Measurements from ENCODE around the gene NUDCD2.
"Not testable (repeated sequence)": the region's sequence is repeated elsewhere in the genome, so short reads cannot be mapped to it uniquely, and the experiment has no call there.

Gene NUDCD2

DNA sequence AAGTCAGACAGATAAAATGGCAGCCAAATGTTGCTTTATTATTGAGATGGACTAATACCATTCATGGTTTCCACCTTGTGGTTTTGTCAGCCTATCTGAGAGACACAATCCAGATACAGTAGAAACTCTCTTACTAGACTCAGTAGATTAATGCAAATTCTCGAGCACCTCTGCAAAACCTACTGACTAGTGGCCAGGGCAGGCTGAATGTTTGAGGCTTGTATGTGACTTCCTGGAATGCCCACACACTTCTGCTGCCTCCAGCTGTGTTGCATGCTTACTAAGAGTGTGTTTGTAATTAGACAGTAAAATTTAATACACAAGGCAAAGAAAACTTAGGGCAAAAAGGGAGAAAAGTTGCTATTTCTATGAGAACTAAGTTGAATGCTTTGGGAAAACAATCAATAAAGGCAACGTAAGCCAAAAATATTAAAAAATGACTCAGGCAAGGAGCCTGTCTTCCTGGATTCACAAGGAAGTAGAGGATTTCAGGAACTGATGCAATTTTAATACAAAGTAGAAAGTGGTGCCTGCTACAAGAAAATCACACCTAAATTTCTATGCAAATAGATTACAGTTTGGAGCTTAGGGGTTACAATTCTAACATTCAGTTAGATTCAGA lies 52.8 kb downstream of the NUDCD2 start:
- no peak overlapping the region for H3K4me3 ChIP-seq (ENCODE audit: low read depth, low read length)
- TF ChIP-seq, protein P1, sequence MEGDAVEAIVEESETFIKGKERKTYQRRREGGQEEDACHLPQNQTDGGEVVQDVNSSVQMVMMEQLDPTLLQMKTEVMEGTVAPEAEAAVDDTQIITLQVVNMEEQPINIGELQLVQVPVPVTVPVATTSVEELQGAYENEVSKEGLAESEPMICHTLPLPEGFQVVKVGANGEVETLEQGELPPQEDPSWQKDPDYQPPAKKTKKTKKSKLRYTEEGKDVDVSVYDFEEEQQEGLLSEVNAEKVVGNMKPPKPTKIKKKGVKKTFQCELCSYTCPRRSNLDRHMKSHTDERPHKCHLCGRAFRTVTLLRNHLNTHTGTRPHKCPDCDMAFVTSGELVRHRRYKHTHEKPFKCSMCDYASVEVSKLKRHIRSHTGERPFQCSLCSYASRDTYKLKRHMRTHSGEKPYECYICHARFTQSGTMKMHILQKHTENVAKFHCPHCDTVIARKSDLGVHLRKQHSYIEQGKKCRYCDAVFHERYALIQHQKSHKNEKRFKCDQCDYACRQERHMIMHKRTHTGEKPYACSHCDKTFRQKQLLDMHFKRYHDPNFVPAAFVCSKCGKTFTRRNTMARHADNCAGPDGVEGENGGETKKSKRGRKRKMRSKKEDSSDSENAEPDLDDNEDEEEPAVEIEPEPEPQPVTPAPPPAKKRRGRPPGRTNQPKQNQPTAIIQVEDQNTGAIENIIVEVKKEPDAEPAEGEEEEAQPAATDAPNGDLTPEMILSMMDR (IDR thresholded peaks at IDR 0.05; ENCODE audit: borderline replicate concordance, insufficient read depth, low read depth, low read length) = no peak

DNA sequence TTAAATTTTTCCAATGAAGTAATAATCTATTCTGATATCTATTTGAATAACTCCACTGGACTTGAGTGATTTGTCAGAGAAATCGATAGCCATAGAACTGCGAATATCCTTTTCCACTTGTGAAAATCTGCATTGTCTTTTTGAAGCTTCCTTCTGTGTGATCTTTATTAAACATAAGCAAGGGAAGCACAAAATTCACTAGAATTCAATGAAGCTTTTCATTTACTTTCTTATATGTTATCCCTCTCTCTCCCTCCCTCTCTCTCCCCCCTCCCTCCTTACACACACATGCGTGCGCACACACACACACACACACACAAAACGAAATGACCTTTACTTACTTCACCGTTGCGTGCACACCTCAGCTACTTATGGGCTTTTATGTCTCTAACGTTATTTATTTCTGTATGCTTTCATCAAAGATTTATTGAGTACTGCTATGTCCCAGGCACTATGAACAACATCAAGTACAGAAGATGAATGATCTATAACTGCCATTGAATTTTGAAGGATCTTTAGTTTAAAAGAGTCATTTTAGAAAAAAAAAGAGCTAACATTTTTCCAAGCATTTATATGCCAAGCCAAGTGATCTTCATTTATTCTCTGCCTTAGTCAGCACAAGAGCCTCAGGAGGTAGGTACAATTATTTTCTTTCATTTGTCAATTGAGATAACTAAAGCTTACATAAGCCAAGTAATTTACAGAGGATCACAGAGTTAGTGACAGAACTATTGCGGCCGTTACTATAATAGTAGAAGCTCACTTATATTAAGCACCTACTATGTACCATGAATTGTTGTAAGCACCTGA lies 55.3 kb downstream of the NUDCD2 start:
- TF ChIP-seq, protein P1 (IDR thresholded peaks at IDR 0.05; ENCODE audit: borderline replicate concordance, insufficient read depth, low read depth, low read length) = no peak
- H3K4me3 ChIP-seq (ENCODE audit: low read depth, low read length) = no peak overlapping the region

- TF ChIP-seq, protein P1 (IDR thresholded peaks at IDR 0.05; ENCODE audit: borderline replicate concordance, insufficient read depth, low read depth, low read length) = no peak
These were observed 57.9 kb downstream of the NUDCD2 start for GRCh38 chr5:163402007-163402406.

DNA sequence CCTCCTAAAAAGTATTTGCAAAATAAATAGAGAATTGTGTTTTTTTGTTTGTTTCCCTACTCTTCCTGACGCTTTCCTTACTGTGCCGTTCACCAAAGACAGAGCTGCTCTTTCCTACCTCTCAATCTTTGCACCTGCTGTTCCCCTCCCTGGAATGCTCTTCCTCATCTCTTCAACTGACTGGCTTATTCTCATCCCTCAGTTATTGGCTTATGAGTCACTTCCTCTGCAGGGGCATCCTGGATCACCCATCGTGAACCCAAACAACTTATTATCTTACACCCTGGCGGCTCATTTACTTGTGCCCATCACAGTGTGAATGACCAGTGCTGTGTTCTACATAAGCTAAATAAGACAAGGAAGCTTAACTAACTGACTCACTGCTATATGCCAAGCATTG lies 58.6 kb downstream of the NUDCD2 start:
- TF ChIP-seq, protein P1 (IDR thresholded peaks at IDR 0.05; ENCODE audit: borderline replicate concordance, insufficient read depth, low read depth, low read length) = no peak

More at GRCh38 chr5:163402007-163402406, 57.9 kb downstream of the NUDCD2 start:
- H3K4me3 ChIP-seq (ENCODE audit: low read depth, low read length) = no peak overlapping the region

DNA sequence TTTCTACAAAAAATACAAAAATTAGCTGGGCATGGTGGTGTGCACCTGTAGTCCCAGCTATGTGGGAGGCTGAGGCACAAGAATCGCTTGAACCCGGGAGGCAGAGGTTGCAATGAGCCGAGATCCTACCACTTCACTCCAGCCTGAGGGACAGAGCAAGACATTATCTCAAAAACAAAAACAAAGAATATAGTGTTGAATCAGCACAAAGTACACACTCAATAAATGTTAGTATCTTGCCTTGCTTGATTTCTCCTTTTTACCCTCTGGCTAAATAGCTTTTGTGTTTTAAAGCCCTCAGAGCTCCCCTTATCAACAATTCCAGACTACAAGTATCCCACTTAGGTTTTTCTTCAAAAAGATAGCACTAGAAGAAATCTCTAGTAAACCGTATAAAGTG lies 60.0 kb downstream of the NUDCD2 start:
- TF ChIP-seq, protein P1 (IDR thresholded peaks at IDR 0.05; ENCODE audit: borderline replicate concordance, insufficient read depth, low read depth, low read length) = no peak
- no peak overlapping the region for H3K4me3 ChIP-seq (ENCODE audit: low read depth, low read length)

More for the DNA sequence above, 58.6 kb downstream of the NUDCD2 start:
- H3K4me3 ChIP-seq (ENCODE audit: low read depth, low read length) = no peak overlapping the region

DNA sequence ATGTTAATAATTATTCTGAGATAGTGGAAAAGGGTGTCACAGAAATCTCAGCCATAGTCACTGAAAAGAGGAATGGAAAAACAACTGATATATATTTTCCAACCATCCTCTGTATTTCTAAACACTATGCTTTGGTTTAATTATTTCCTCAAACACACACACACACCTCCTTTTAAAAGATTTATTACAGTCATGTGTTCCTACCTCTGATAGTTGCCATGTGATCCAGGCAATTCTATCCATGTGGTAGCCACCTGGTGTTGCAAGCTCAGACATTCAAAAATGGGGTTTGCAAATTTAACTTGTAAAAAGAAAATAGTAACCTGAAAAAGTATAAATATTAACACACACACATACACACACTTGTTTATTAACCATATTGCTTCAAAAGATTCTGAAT lies 62.5 kb downstream of the NUDCD2 start:
- TF ChIP-seq, protein P1 (IDR thresholded peaks at IDR 0.05; ENCODE audit: borderline replicate concordance, insufficient read depth, low read depth, low read length) = no peak
- H3K4me3 ChIP-seq (ENCODE audit: low read depth, low read length) = no peak overlapping the region

- H3K4me3 ChIP-seq (ENCODE audit: low read depth, low read length) = not testable (repeated sequence)
These were observed 63.0 kb downstream of the NUDCD2 start for GRCh38 chr5:163396818-163397340.

All from GM12875 (cell line).